Fibroblast of upper back skin (primary cell): ENCODE measurements around the gene C1orf216.
"Not testable (repeated sequence)": the region's sequence is repeated elsewhere in the genome, so short reads cannot be mapped to it uniquely, and the experiment has no call there.

ENCODE experiments used
- DNase-seq: peaks from one replicate; pipeline ENCODE4 v3.0.0-alpha.2; 2013

Gene C1orf216

DNA sequence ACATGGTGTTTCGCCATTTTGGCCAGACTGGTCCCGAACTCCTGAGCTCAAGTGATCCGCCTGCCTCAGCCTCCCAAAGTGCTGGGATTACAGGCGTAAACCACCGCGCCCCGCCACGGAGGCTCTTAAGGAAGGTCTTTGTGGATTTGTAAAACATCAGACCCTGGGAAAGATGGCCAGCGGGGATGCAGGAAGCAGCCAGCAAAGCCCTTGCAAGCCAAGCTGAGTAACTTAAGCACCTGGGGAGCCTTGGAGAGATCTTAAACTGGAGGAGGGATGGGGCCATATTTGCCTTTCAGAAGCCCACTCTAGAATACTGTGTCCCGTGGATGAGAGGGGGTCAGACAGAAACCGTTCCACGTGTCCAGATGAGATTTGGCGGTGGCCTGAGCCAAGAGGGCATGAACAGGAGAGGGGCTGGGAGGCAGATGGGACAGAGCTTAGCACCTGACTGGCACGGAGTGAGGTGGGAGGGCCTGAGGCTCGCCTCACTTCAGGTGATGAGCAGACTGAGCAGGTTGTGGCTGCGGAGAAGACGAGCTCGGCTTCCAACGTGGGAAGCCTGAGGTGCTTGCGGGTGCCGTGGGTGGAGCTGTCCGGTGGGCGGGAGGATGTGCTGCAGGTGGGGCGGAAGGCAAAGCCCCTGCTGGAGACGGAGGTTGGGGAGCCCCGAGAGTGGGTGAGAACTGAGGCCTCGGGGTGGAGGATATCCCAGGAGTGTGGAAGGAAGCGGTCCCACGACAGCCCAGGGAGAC, 11.7 kb downstream of the C1orf216 start:
- DNase-seq, result no peak

GRCh38 chr1:35702508-35702907, 16.2 kb downstream of the C1orf216 start:
- no peak for DNase-seq

DNA sequence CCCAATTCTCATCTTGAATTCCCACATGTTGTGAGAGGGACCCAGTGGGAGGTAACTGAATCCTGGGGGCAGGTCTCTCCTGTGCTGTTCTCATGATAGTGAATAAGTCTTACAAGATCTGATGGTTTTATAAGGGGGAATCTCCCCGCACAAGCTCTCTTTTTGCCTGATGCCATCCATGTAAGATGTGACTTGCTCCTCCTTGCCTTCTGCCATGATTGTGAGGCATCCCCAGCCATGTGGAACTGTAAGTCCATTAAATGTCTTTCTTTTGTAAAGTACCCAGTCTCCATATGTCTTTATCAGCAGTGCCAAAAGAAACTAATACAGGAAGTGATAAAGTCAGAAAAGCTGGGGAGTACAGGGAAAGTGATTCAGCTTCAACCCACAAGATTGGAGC, 19.5 kb downstream of the C1orf216 start:
- DNase-seq, result not testable (repeated sequence)

GRCh38 chr1:35692317-35692716, 26.4 kb downstream of the C1orf216 start:
- DNase-seq, result no peak

GRCh38 chr1:35691571-35692220, 27.0 kb downstream of the C1orf216 start:
- DNase-seq, result no peak

- no peak for DNase-seq
Observed at GRCh38 chr1:35691080-35691479, 27.6 kb downstream of the C1orf216 start.

DNA sequence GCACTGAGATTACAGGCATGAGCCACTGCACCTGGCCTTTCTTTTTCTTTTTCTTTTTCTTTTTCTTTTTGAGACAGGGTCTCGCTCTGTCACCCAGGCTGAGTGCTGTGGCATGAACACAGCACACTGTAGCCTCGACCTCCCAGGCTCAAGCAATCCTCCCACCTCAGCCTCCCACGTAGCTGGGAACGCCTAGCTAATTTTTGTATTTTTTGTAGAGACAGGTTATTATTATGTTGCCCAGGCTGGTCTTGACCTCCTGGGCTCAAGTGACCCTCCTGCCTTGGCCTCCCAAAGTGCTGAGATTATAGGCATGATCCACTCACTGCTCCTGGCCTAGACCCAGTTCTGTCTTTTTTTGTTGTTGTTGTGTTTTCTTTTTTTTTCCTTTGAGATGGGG, 28.6 kb downstream of the C1orf216 start:
- not testable (repeated sequence) for DNase-seq

GRCh38 chr1:35688161-35688560, 30.5 kb downstream of the C1orf216 start:
- no peak for DNase-seq

DNA sequence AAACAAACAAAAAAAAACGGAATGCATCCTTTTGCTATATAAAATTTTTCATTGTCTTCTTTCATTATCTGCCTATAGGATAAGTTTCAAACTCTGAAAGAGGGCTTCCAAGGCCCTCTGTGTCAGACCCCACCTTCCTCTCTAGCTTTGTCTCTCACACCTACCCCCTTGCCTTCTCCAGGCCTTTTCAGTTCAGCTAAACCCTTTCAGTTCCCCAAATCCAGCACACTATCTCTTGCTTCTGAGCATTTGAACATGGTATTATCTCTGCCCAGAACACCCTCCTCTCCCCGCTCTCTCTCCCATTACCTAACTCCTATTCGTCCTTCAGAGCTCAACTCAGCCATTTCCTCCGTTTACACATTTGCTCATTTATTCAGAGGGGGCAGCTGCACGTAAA, 35.7 kb downstream of the C1orf216 start:
- no peak for DNase-seq

DNA sequence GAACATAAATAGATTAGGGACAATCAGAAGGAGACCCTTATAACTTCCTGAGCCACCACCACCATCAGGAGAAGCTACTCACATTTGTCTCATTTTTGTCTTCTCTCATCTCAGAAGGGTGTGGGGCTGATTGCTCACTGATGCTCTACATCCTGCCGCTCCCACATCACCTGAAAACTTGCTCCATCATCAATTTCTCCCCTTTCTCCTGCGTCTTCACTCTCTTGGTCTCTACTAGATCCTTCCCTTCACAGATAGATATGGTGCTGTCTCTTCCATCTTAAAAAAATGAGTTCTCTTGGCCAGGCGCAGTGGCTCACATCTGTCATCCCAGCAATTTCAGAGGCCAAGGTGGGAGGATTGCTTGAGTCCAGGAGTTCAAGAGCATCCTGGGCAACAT, 38.4 kb downstream of the C1orf216 start:
- DNase-seq, result no peak

GRCh38 chr1:35675773-35676172, 42.9 kb downstream of the C1orf216 start:
- no peak for DNase-seq

GRCh38 chr1:35674111-35674510, 44.6 kb downstream of the C1orf216 start:
- no peak for DNase-seq

DNA sequence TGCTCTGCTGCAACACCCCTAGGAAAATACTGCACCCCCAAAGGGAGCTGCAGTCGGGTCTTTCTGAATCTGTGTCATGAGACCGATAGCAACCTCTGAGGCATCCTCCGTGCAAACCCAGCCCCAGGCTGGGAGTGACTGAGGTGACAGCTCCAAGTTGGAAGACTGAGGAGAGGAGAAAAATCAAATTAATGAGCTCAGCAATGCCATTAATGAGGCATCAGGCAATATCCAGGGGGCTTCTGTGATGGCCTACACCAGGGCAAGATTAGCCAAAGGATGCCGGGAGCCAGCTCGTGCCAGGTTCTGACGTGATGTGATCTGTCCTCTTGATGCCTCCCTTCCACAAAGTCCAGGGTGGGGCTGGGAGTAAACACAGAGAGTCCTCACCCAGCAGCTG, 46.6 kb downstream of the C1orf216 start:
- DNase-seq, result no peak

DNA sequence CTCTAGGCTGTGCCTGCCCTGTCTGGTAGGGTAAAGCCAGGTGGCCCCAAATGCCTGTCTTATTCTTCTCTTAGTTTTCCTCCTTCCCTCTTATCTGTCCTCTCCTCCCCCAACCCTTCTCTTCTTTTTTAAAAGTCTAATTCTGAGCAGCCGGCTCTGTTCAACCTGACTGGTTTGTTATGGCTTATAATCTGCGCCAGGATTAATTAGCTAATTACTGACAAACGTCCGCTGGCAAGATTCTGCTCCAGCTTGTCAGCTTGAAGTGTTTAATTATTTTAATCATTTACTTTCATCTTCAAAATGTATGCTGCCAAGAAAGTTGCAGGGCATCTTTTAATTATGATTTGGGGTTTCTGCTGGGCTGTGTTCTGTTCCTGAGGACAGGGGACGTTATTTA, 50.2 kb downstream of the C1orf216 start:
- DNase-seq, result no peak

DNA sequence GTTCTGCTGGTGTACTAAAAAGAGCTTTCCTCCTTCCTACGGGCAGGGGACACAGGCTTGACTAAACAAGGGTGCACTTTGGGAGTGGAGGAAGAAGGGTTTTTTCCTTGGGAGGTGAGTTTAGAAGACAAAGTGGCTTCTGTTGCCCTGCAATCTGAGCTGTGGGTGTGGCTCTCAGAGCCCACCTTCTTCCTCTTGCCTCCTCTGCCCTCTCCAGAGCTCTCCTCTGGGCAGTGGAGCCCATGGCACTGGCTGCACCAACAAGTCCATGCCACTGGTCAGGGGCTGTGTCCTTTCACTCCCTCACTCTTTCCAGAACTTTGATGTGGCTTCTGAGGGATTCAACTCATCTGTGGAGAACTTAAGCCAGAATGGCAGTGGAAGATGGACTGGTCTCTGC, 51.8 kb downstream of the C1orf216 start:
- no peak for DNase-seq

DNA sequence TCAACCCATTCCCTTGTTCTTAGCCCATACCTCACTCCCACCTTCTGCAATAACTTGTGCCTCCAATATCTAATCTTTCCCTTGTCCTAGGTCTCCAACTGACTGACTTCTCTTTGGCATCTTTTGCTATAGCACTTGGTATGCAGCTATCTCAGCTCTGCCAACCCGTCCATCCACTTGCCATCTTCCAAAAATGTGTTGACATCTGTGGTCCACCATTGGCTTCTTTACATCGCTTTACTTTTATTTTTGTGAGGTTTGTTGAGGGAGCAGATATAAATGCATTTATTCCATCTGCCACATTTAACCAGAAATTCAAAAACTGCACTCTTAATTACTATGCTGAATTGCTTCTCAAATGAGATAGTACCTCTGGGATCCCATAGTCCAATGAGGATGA, 52.5 kb downstream of the C1orf216 start:
- no peak for DNase-seq
